GM12891 (cell line): ENCODE measurements around the gene KAT2B.

Source experiments
- DNase-seq: peaks from one replicate; pipeline ENCODE4 v3.0.0; 2011; ENCODE audit warnings: low spot score; ENCODE audit not compliant: insufficient read length
- FAIRE-seq: peaks from 2 replicates; lab custom pipeline; 2011; peaks lifted over from hg19 to GRCh38; lab: Jason Lieb, UNC
- PAX5 ChIP-seq: IDR thresholded peaks from 2 replicates; pipeline ENCODE4 v1.6.1; 2011; ENCODE audit warnings: low read length, moderate library complexity, mild to moderate bottlenecking; ENCODE audit not compliant: insufficient read depth, severe bottlenecking
- POLR2A ChIP-seq: IDR thresholded peaks from 2 replicates; pipeline ENCODE4 v1.6.1; 2011; ENCODE audit warnings: low read depth, low read length, control low read depth
- POLR2AphosphoS5 ChIP-seq: IDR thresholded peaks from 2 replicates; pipeline ENCODE4 v1.6.1; 2011; ENCODE audit warnings: low read depth, low read length, control low read depth
- POU2F2 ChIP-seq: IDR thresholded peaks from 2 replicates; pipeline ENCODE4 v1.6.1; 2011; ENCODE audit warnings: low read depth, mild to moderate bottlenecking, control low read depth, low read length, moderate library complexity
- SPI1 ChIP-seq: IDR thresholded peaks from 2 replicates; pipeline ENCODE4 v1.6.1; 2011; ENCODE audit warnings: low read depth, low read length, control low read depth
- TAF1 ChIP-seq: IDR thresholded peaks from 2 replicates; pipeline ENCODE4 v1.6.1; 2011; ENCODE audit warnings: low read depth, low read length, control low read depth

KAT2B gene

GRCh38 chr3:20105513-20106280 is 65.5 kb downstream of the KAT2B start:
- DNase-seq (no peak), FAIRE-seq (no peak)
- no peak for TF ChIP-seq SPI1
- no peak for TF ChIP-seq POLR2A
- no peak for TF ChIP-seq POU2F2
- no peak for TF ChIP-seq PAX5
- TF ChIP-seq TAF1, result no peak
- no peak for TF ChIP-seq POLR2AphosphoS5

- FAIRE-seq, result no peak
- TF ChIP-seq SPI1, result no peak
- no peak for TF ChIP-seq POLR2A
- TF ChIP-seq POU2F2, result no peak
- no peak for TF ChIP-seq TAF1
- no peak for TF ChIP-seq PAX5
- no peak for TF ChIP-seq POLR2AphosphoS5
- no peak for DNase-seq
Observed at GRCh38 chr3:20107722-20108121, 67.5 kb downstream of the KAT2B start.

GRCh38 chr3:20108869-20109268 is 68.6 kb downstream of the KAT2B start:
- FAIRE-seq, result no peak
- TF ChIP-seq PAX5 (no peak), TAF1 (no peak), POLR2A (no peak), SPI1 (no peak), POLR2AphosphoS5 (no peak)

GRCh38 chr3:20110826-20111225 is 70.6 kb downstream of the KAT2B start:
- DNase-seq (no peak), FAIRE-seq (no peak)
- TF ChIP-seq TAF1, result no peak
- no peak for TF ChIP-seq PAX5
- TF ChIP-seq POLR2A, result no peak
- TF ChIP-seq POU2F2, result no peak

More at GRCh38 chr3:20108869-20109268, 68.6 kb downstream of the KAT2B start:
- no peak for DNase-seq

GRCh38 chr3:20111836-20112235 is 71.6 kb downstream of the KAT2B start:
- DNase-seq (no peak), FAIRE-seq (no peak)
- no peak for TF ChIP-seq POLR2AphosphoS5
- no peak for TF ChIP-seq POLR2A
- no peak for TF ChIP-seq POU2F2
- no peak for TF ChIP-seq TAF1
- no peak for TF ChIP-seq PAX5
- no peak for TF ChIP-seq SPI1

- TF ChIP-seq POU2F2 (no peak), POLR2AphosphoS5 (no peak), TAF1 (no peak), SPI1 (no peak), PAX5 (no peak), POLR2A (no peak)
- no peak for FAIRE-seq
- DNase-seq, result no peak
Observed at GRCh38 chr3:20121088-20121487, 80.8 kb downstream of the KAT2B start.

- TF ChIP-seq SPI1 (no peak), TAF1 (no peak), PAX5 (no peak), POU2F2 (no peak), POLR2A (no peak), POLR2AphosphoS5 (no peak)
- DNase-seq (no peak), FAIRE-seq (no peak)
Observed at GRCh38 chr3:20123131-20123652, 82.9 kb downstream of the KAT2B start.

GRCh38 chr3:20125289-20125688 is 85.0 kb downstream of the KAT2B start:
- TF ChIP-seq SPI1 (no peak), POU2F2 (no peak), TAF1 (no peak), POLR2AphosphoS5 (no peak), PAX5 (no peak), POLR2A (no peak)
- DNase-seq, result no peak
- no peak for FAIRE-seq

GRCh38 chr3:20125897-20126296 is 85.7 kb downstream of the KAT2B start:
- FAIRE-seq (peak; percentile 92), DNase-seq (peak; percentile 37)
- TF ChIP-seq TAF1, result no peak
- TF ChIP-seq SPI1, result peak; percentile 99
- TF ChIP-seq POU2F2, result 0 out of 2 replicates have a peak, but pooled peaks have one; percentile 28

- TF ChIP-seq PAX5 (no peak), SPI1 (no peak), POLR2AphosphoS5 (no peak), TAF1 (no peak), POLR2A (no peak), POU2F2 (no peak)
- no peak for DNase-seq
- FAIRE-seq, result no peak
Observed at GRCh38 chr3:20128358-20128757, 88.1 kb downstream of the KAT2B start.
